GM12892 (cell line): ENCODE data around the gene COPS8.

Experiments used
- DNase-seq: peaks from one replicate; pipeline ENCODE4 v3.0.0; 2011; ENCODE audit not compliant: insufficient read length
- FAIRE-seq: peaks from 2 replicates; lab custom pipeline; 2011; peaks lifted over from hg19 to GRCh38; lab: Jason Lieb, UNC
- POLR2A ChIP-seq: IDR thresholded peaks from 2 replicates; pipeline ENCODE4 v1.6.1; 2011; ENCODE audit warnings: low read depth, low read length, control low read depth
- POLR2AphosphoS5 ChIP-seq: IDR thresholded peaks from 2 replicates; pipeline ENCODE4 v1.6.1; 2011; ENCODE audit warnings: low read depth, low read length, control low read depth
- TAF1 ChIP-seq: IDR thresholded peaks from 2 replicates; pipeline ENCODE4 v1.6.1; 2011; ENCODE audit warnings: low read depth, mild to moderate bottlenecking, control low read depth, low read length, borderline replicate concordance

The COPS8 gene

DNA sequence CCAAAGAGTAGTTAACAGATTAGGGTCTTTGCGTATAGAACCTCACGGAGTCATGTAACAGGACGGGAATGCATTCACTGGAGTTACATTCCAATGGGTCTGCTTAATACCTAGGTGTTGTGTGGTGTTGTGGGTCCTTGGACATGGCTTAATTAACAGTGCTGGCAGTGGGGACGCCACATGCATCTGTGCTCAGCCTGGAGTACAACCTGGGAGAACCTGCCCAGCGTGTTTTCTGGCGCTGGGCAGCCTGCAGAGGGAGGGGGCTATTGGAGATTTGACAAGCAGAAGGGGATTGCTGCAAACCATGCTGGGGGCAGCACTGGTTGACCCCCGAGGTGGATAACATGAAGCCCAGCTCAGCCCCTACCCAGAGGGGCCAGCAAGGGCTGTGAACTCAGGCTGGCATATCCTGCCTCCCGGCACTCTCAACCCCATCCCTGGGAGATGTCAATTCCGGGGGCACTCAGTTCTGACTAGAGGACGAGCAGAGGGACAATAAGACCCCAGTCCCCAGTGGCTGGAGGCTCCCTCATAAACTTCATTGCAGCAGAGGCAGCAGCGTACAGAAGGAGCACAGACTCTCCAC, 29.3 kb upstream of the COPS8 start:
- no peak for TF ChIP-seq TAF1
- TF ChIP-seq POLR2AphosphoS5 = no peak
- no peak for TF ChIP-seq POLR2A
- FAIRE-seq (no peak), DNase-seq (no peak)

- FAIRE-seq (no peak), DNase-seq (no peak)
- TF ChIP-seq TAF1 (no peak), POLR2A (no peak), POLR2AphosphoS5 (no peak)
Observed at GRCh38 chr2:237057107-237057506, 28.6 kb upstream of the COPS8 start.

DNA sequence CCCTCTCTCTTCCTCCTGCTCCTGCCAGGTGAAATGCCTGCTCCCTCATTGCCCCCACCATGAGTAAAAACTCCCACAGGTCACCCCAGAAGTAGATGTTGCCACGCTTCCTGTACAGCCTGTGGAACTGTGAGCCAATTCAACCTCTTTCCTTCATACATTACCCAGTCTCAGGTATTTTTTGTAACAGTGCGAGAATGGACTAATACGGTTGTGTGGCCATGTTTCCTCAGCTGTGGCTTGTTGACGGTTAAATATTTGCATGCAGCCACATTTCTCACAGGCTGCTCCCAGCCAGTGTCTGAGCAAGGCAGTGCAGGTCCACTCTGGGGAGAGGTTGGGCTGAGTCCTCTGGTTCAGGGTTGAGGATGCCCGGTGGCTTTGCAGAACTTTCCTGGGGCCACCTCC, 27.8 kb upstream of the COPS8 start:
- FAIRE-seq = peak; percentile 98
- DNase-seq = peak; percentile 26
- TF ChIP-seq TAF1 (0 out of 2 replicates have a peak, but pooled peaks have one; percentile 29), POLR2A (peak; percentile 66; the same call in 1 of the 2 replicates), POLR2AphosphoS5 (peak; percentile 40; the same call in 1 of the 2 replicates)

DNA sequence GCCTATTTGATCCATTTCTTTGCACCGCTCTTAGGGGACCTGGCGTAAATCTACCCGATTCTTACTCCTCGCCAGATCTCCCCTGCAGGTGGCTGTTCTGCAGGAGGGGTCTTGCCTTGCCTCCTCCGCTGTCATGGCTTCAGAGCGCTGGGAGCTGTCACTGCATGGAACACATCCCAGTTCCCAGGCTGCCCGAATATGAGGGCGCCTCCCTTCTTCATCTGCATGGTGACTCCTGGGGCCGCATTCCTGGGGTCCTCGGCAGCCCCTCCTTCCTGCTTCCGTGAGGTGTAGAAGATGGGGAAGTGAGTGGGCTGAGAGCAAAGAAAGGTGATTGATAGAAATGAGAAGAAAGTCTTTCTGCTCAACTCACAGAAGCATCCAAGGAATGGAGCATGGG, 27.3 kb upstream of the COPS8 start:
- TF ChIP-seq TAF1 (no peak), POLR2AphosphoS5 (no peak), POLR2A (no peak)
- FAIRE-seq = peak; percentile 17
- DNase-seq = no peak

DNA sequence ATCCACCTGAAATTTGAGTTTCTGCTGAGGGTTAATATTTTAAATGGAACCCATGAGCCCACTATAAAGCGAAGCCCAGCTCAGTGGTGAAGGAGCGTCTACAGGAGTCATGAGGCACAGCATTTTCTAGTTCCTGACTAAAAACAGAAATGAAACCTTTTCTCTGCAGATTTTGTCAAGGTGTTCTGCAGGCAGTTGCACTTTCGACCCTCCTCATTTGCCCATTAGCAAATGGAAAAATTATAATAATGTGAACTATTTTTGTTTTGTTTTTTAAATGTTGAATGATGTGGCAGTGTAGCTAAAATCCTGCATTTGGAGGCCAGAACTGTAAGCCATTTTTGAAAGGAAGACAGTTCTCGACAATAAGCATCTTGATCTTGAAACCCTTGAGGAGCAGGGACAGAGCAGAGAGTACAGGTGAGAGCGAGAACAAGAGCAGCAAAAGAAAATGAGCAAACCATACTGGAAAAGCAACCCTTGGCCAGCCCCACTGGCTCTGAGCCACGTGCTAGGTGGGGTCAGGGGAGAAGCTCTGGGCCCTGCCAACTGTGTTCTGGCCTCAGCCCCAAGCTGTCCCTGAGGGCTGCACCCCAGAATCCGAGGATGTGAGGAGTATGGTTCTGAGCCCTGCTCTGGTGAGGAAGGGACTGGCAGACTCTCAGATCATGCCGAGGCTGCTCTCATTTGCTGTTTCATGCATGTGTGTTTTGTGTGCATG, 26.4 kb upstream of the COPS8 start:
- no peak for TF ChIP-seq POLR2A
- TF ChIP-seq POLR2AphosphoS5 = no peak
- no peak for TF ChIP-seq TAF1
- DNase-seq = peak; percentile 34
- FAIRE-seq = peak; percentile 75

- TF ChIP-seq POLR2AphosphoS5 = no peak
- FAIRE-seq (peak; percentile 79), DNase-seq (peak; percentile 30)
Observed at GRCh38 chr2:237060534-237061312, 25.0 kb upstream of the COPS8 start.

GRCh38 chr2:237061356-237061755, 24.3 kb upstream of the COPS8 start:
- FAIRE-seq = no peak
- TF ChIP-seq POLR2AphosphoS5 = no peak
- TF ChIP-seq POLR2A = no peak
- no peak for TF ChIP-seq TAF1
- no peak for DNase-seq

DNA sequence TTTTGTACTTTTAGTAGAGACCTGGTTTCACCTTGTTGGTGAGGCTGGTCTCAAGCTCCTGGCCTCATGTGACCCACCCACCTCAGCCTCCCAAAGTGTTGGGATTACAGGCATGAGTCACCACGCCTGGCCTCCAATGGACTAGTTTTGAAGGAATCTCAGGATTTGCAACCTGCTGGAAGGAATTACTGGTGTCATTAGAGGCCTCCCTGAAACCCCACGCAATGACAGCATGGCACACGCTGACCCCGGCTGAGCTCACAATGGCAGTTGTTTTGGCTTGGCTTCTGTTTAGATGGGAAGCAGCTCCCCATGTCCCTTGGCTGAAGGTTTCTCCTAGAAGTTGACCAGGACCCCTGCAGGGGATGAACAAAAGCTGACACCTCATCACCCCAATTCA, 23.1 kb upstream of the COPS8 start:
- no peak for TF ChIP-seq POLR2AphosphoS5
- no peak for TF ChIP-seq TAF1
- TF ChIP-seq POLR2A = no peak
- FAIRE-seq (no peak), DNase-seq (no peak)

DNA sequence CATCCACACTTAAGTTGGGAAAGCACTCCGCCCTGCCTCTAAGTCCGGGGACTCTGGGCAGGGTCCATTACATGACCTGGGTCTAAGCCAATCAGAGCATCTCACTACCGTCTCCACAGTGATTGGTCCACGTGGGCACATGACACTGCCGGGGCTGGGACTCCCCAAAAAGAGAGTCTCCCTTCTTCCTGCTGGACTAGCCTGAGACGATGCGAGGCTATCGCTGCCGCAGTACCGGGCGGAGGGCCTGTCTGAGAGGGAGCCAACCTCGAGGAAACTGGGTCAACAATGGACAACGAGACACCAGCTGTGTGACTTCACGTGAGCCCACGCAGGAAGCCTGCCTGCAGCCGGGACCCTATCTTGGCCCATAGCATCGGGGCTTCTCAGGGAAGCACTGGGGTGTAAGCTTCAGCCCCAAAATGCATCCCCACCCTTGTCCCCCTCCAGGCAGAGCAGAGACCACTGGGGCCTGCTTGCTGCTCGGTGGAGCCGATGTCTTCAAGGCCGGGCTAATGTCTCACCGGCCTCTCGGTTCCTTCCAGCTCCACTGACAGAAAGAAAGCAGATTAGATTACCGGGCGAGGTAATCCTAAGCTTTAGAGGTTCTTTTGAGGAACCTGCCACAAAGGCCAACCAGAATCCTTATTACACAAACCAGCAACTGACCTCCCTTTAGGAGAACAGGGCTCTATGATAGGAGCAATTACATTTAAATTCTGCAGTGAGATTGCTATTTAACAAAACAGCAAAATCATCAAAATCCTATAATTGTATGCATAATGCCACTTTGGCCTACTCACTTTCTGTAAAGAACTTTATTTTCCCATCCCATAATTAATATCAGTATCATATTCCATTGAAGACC, 21.3 kb upstream of the COPS8 start:
- FAIRE-seq (no peak), DNase-seq (no peak)
- no peak for TF ChIP-seq TAF1
- no peak for TF ChIP-seq POLR2A
- TF ChIP-seq POLR2AphosphoS5 = no peak

DNA sequence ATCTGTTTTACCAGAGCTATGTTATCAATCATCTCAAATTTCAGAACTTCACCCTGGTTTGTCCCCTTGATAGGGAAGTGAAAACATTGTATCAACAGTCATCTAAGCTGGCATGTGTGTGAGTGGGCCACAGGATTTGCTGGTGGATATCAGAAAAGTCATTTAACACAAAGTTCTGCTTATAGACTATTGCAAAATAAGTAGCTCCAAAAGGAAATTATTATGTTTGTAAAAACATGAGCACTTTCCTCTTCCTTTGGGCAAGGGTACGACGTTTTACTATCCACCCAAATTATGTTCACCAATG, 20.7 kb upstream of the COPS8 start:
- DNase-seq = no peak

GRCh38 chr2:237066396-237066795, 19.3 kb upstream of the COPS8 start:
- TF ChIP-seq POLR2AphosphoS5 = no peak
- TF ChIP-seq POLR2A = no peak
- no peak for TF ChIP-seq TAF1
- DNase-seq (no peak), FAIRE-seq (no peak)

More for the DNA sequence above, 20.7 kb upstream of the COPS8 start:
- TF ChIP-seq POLR2A (no peak), TAF1 (no peak), POLR2AphosphoS5 (no peak)
- FAIRE-seq = no peak

GRCh38 chr2:237068005-237068576, 17.6 kb upstream of the COPS8 start:
- no peak for FAIRE-seq
- TF ChIP-seq TAF1 = no peak
- TF ChIP-seq POLR2AphosphoS5 = no peak
- TF ChIP-seq POLR2A = no peak
- DNase-seq = no peak
